Upper lobe of left lung (tissue), 6 donors: ENCODE data around the gene PCSK6. TPM values are rescaled to one million over a fixed set of nuclear protein-coding genes. Genes with fewer than 3 reads are reported as not detected.

Experiments used
- ATAC-seq, 2 donors: fragments of 200-7000 bp; cut with Tn5 transposase; one replicate each; pipeline ENCODE4 v1.9.1; 2022; ENCODE audit warnings: mild to moderate bottlenecking in 2 of 2, moderate library complexity in 2 of 2; ENCODE audit not compliant: low FRiP score in 2 of 2
- DNase-seq, 2 donors: peaks; one replicate each; pipeline ENCODE4 v3.0.0-alpha.2; 2019 to 2020
- H3K27ac ChIP-seq, 4 donors: fragments of 200-600 bp; sonication (generic); one replicate each; pipeline ENCODE4 v1.5.1; 2016 to 2019
- H3K27me3 ChIP-seq, 4 donors: fragments of 200-600 bp; sonication (generic); one replicate each; pipeline ENCODE4 v1.5.1; 2017 to 2019
- H3K36me3 ChIP-seq, 4 donors: fragments of 200-600 bp; sonication (generic); one replicate each; pipeline ENCODE4 v1.5.1; 2016 to 2019
- H3K4me1 ChIP-seq, 4 donors: fragments of 200-600 bp; sonication (generic); one replicate each; pipeline ENCODE4 v1.5.1; 2018 to 2019
- H3K4me3 ChIP-seq, 4 donors: fragments of 200-600 bp; sonication (generic); one replicate each; pipeline ENCODE4 v1.5.1; 2017 to 2019; ENCODE audit warnings: mild to moderate bottlenecking in 2 of 4, moderate library complexity in 1 of 4
- H3K9me3 ChIP-seq, 4 donors: fragments of 200-600 bp; sonication (generic); one replicate each; pipeline ENCODE4 v1.5.1; 2018 to 2019
- EP300 ChIP-seq, 4 donors: sonication (generic); formaldehyde crosslinking; IDR thresholded peaks; one replicate each; pipeline ENCODE4 v1.5.1; 2017; ENCODE audit warnings: antibody characterized with exemption in 4 of 4, control low read depth in 2 of 4
- POLR2A ChIP-seq, 4 donors: fragments of 450-650 bp; IDR thresholded peaks; one replicate each; pipeline ENCODE4 v1.5.1; 2016 to 2017; ENCODE audit warnings: antibody characterized with exemption in 4 of 4, mild to moderate bottlenecking in 2 of 4
- POLR2AphosphoS5 ChIP-seq, 2 donors: sonication (generic); formaldehyde crosslinking; IDR thresholded peaks; one replicate each; pipeline ENCODE4 v1.5.1; 2017; ENCODE audit warnings: antibody characterized with exemption in 2 of 2
- WGBS, 2 donors: methylation state at CpG; one replicate each; pipeline ENCODE4 v1.1.5; 2017 to 2018; 5-methylcytosine and 5-hydroxymethylcytosine counted together
- total RNA-seq, 6 donors: library from RNA; depleted of rRNA in 4 of 6; stranded (reverse); fragments of >200 nt in 4 of 6; gene quantifications; one replicate each; pipeline versions ENCODE4 v1.1.0 to v1.2.1, GENCODE V29; 2016 to 2021
- TF ChIP-seq, protein P1 (sequence below), 6 experiments: fragments of 450-650 bp in 4 of 6; fragments of 200-600 bp in 2 of 6; sonication (generic) in 2 of 6; IDR thresholded peaks; one replicate each; pipeline ENCODE4 v1.5.1; 2016 to 2019; ENCODE audit warnings: antibody characterized with exemption in 6 of 6
- donor health status: DM: no; HTN: no; CAD: no; lungs with moderate emphysema.
- donor health status: DM: no; HTN: yes; CAD: no; lungs with severe emphysema.

The PCSK6 gene
- total RNA-seq, 6 donors from 2014 or later = 3.1 to 24.4 (median 5.5) TPM

GRCh38 chr15:101445562-101446517, 43.7 kb downstream of the PCSK6 start:
- H3K27ac ChIP-seq = peak overlapping the region; percentile 28 to 63 (median 48)
- DNase-seq (no peak), ATAC-seq (peak; percentile 66 to 73)
- H3K4me3 ChIP-seq = no peak overlapping the region
- no peaks in the 10 kb centered on the region for H3K9me3 ChIP-seq
- 51 to 54% methylated on average over 20 to 22 of the region's 22 CpGs for WGBS, 2 donors
- TF ChIP-seq, protein P1, sequence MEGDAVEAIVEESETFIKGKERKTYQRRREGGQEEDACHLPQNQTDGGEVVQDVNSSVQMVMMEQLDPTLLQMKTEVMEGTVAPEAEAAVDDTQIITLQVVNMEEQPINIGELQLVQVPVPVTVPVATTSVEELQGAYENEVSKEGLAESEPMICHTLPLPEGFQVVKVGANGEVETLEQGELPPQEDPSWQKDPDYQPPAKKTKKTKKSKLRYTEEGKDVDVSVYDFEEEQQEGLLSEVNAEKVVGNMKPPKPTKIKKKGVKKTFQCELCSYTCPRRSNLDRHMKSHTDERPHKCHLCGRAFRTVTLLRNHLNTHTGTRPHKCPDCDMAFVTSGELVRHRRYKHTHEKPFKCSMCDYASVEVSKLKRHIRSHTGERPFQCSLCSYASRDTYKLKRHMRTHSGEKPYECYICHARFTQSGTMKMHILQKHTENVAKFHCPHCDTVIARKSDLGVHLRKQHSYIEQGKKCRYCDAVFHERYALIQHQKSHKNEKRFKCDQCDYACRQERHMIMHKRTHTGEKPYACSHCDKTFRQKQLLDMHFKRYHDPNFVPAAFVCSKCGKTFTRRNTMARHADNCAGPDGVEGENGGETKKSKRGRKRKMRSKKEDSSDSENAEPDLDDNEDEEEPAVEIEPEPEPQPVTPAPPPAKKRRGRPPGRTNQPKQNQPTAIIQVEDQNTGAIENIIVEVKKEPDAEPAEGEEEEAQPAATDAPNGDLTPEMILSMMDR (IDR thresholded peaks at IDR 0.05) = no peak
- peak; percentile 60 to 91 for TF ChIP-seq POLR2AphosphoS5 (IDR thresholded peaks at IDR 0.05)
- no peak for TF ChIP-seq POLR2A (IDR thresholded peaks at IDR 0.05)
- peak in 2 of 4 donors; percentile 84 to 85 for TF ChIP-seq EP300 (IDR thresholded peaks at IDR 0.05)
- H3K27me3 ChIP-seq = no peaks in the 10 kb centered on the region
- H3K36me3 ChIP-seq = no peaks in the 10 kb centered on the region
- H3K4me1 ChIP-seq = peaks cover 16 to 26% (median 23%) of the 10 kb centered on the region in 4 donors

DNA sequence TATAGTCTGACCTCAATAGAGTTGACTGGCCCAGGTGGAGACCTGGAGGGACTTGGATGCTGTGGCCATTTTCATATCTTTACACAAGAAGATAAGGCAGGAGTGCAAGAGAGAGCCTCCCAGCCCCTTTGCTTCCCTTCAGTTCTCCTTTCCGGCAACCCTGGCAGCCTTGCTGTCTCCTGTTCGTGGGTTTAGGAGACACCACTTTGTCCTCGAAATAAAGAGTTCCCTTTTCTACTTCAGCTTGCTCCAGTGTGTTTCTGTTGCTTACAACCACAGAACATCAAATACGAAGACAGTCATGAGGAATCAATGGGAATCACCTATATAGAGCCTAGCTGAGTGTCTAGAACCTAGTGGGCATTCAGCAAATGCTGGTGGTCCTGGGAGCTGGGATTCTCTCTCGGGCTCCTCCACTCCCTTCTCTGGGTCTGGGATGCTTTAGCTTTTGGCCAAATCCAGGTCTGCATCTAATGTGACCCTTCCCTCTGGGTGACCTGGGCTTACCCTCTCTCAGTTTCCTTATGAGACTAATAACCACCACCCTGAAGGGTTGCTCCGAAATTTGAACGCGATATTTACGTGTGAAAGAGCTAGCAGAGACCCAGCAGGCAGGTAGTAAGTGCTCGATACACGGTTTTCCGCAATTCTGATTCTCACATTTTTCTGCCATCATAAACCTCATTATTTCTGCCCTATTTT, 44.5 kb downstream of the PCSK6 start:
- Histone ChIP-seq H3K4me3 (no peak overlapping the region), H3K27me3 (no peaks in the 10 kb centered on the region), H3K4me1 (peaks cover 16 to 22% (median 19%) of the 10 kb centered on the region in 4 donors), H3K36me3 (no peaks in the 10 kb centered on the region), H3K9me3 (no peaks in the 10 kb centered on the region), H3K27ac (no peak overlapping the region)
- DNase-seq = no peak
- TF ChIP-seq POLR2AphosphoS5 (IDR thresholded peaks at IDR 0.05) (no peak), POLR2A (IDR thresholded peaks at IDR 0.05) (no peak)
- WGBS, 2 donors = 90 to 93% methylated on average over 12 of the region's 12 CpGs
- no peak for ATAC-seq

DNA sequence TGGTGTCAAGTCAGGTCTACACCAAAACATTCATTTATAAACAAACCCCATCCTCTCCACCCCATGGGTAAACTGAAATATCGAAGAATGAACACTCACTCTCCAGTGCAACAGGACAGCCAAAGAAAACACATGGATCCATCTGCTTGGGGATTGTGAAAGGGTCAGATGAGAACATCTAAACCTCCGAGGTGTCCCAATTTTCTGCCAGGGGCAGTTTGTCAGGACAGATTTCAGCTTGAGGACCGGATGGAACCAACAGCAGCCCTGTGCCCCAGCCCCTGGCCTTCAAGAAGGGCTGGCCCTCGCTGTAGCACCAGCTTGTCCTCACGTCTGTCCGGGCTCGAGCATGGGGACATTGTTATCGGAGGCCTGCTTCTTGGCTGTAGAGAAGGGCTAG, 45.5 kb downstream of the PCSK6 start:
- no peak overlapping the region for H3K4me3 ChIP-seq
- 89 to 90% methylated on average over 4 to 8 of the region's 8 CpGs for WGBS, 2 donors
- DNase-seq (no peak), ATAC-seq (no peak)
- H3K4me1 ChIP-seq = peaks cover 17 to 25% (median 21%) of the 10 kb centered on the region in 4 donors
- no peaks in the 10 kb centered on the region for H3K36me3 ChIP-seq
- no peaks in the 10 kb centered on the region for H3K27me3 ChIP-seq
- H3K9me3 ChIP-seq = no peaks in the 10 kb centered on the region
- no peak overlapping the region for H3K27ac ChIP-seq
- TF ChIP-seq POLR2AphosphoS5 (IDR thresholded peaks at IDR 0.05) (no peak), EP300 (IDR thresholded peaks at IDR 0.05) (no peak)

DNA sequence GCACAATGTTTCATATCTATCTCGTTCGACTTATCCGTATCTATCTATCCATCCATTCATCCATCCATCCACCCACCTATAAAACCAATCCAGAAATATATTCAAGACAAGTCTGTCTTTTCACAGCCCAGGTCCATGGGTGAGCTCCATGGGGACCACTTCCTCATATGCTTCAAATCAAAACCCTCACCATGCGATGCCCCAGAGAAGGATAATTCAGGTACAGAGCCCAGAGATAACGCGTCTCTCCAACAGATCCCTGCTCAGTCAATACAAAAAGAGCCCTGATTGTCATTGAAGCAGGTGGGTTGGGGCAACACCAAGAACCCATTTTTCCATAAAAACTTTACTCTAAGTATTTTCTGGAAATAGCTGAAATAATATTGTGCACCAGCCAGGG, 47.2 kb downstream of the PCSK6 start:
- no peaks in the 10 kb centered on the region for H3K9me3 ChIP-seq
- H3K4me1 ChIP-seq = peaks cover 17 to 25% (median 22%) of the 10 kb centered on the region in 4 donors
- no peaks in the 10 kb centered on the region for H3K36me3 ChIP-seq
- no peak for DNase-seq
- WGBS, 2 donors = 93% methylated on average over 6 of the region's 6 CpGs
- TF ChIP-seq, protein P1 (IDR thresholded peaks at IDR 0.05) = no peak
- TF ChIP-seq POLR2AphosphoS5 (IDR thresholded peaks at IDR 0.05) = no peak
- no peaks in the 10 kb centered on the region for H3K27me3 ChIP-seq
- no peak for ATAC-seq
- H3K27ac ChIP-seq = no peak overlapping the region
- H3K4me3 ChIP-seq = no peak overlapping the region

DNA sequence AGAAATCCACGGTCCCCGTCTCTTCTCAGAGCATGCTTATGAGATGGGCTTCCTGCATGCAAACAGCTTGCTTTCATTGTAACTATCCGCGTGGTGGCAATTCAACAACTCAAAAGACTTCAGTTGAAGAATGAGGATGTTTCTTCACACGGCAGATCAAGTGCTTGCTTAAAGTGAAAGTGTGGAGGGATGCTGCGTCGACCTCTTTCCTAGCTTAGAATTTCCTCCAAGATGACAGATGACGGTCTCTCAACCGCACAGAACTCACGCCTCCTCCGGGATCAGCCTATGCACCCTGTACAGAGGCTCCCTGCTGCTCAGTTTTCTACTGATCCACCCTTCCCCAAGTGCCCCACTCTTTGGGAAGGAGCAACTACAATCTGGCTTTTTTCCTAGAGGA, 47.8 kb downstream of the PCSK6 start:
- DNase-seq (no peak), ATAC-seq (no peak)
- no peak overlapping the region for H3K4me3 ChIP-seq
- 54 to 67% methylated on average over 11 of the region's 11 CpGs for WGBS, 2 donors
- H3K9me3 ChIP-seq = no peaks in the 10 kb centered on the region
- TF ChIP-seq, protein P1 (IDR thresholded peaks at IDR 0.05) = no peak
- no peak for TF ChIP-seq EP300 (IDR thresholded peaks at IDR 0.05)
- no peak for TF ChIP-seq POLR2A (IDR thresholded peaks at IDR 0.05)
- no peak for TF ChIP-seq POLR2AphosphoS5 (IDR thresholded peaks at IDR 0.05)
- peaks cover 12 to 19% (median 18%) of the 10 kb centered on the region in 4 donors for H3K4me1 ChIP-seq
- H3K27ac ChIP-seq = no peak overlapping the region
- H3K36me3 ChIP-seq = no peaks in the 10 kb centered on the region
- H3K27me3 ChIP-seq = no peaks in the 10 kb centered on the region
